ENCODE results near the gene ST14.

DNA sequence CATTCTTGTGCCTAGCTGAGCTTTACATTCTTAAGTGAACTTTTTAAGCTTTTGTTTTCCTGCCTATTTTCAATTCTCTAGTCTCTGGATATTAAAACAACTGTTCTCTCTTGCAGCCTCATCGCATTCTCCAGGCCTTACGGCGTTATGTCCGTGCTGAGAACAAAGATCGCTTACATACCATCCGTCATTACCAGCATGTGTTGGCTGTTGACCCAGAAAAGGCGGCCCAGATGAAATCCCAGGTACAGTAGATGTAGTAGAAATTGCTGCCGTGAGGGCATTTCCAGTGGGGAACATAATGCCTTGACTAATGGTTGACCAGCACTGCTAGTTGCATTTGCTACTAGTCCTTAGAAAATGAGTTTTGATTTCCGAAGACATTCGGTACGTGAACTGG lies 29.7 kb upstream of the ST14 start:
- TF ChIP-seq ZFX (IDR thresholded peaks at IDR 0.05; ENCODE audit: borderline replicate concordance) (no peak), CTCF (IDR thresholded peaks at IDR 0.05) (no peak)

All from 22Rv1 (cell line).